ENCODE data around the gene SMCHD1.
"Not testable (repeated sequence)": the region's sequence is repeated elsewhere in the genome, so short reads cannot be mapped to it uniquely, and the experiment has no call there.

Gene SMCHD1

GRCh38 chr18:2845172-2845571 lies 189.6 kb downstream of the SMCHD1 start:
- DNase-seq (ENCODE audit: low read depth), result no peak
- H3K4me3 ChIP-seq (ENCODE audit: low read depth, low read length), result no peak overlapping the region

GRCh38 chr18:2846636-2847316 lies 191.2 kb downstream of the SMCHD1 start, which contains the start of gene EMILIN2:
Gene EMILIN2, plus strand, starts transcription at chr18:2847006. Its CDS starts 183 bp downstream, at chr18:2847189.
- H3K4me3 ChIP-seq (ENCODE audit: low read depth, low read length), result peak within 1 kb of the TSS; percentile 62
- no peak for DNase-seq (ENCODE audit: low read depth)

GRCh38 chr18:2847317-2848246 lies 192.1 kb downstream of the SMCHD1 start:
- DNase-seq (ENCODE audit: low read depth), result no peak
- peak overlapping the region; percentile 62 for H3K4me3 ChIP-seq (ENCODE audit: low read depth, low read length)

- H3K4me3 ChIP-seq (ENCODE audit: low read depth, low read length), result peak overlapping the region; percentile 62
- DNase-seq (ENCODE audit: low read depth), result no peak
These were observed 193.0 kb downstream of the SMCHD1 start for GRCh38 chr18:2848247-2849246.

DNA sequence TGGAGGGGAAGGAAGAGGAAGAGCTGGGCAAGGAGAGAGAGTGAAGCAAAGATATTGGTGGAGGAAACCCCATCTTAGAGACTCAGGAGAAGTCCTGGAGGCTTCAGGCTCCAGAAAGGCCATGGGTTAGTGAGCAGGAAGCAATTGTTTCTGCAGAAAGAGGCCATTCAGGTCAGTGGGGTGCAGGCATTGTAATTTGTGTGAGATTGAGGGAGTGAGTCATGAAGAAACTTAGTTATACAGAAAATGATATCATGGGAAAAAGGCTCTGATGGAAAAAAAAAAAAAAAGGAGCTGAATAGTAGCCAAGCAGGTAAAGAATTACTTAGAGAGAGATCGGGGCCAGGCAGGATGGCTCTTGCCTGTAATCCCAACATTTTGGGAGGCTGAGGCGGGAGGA lies 195.3 kb downstream of the SMCHD1 start:
- H3K4me3 ChIP-seq (ENCODE audit: low read depth, low read length), result no peak overlapping the region
- DNase-seq (ENCODE audit: low read depth), result no peak

GRCh38 chr18:2851771-2852170 lies 196.2 kb downstream of the SMCHD1 start:
- H3K4me3 ChIP-seq (ENCODE audit: low read depth, low read length), result no peak overlapping the region
- DNase-seq (ENCODE audit: low read depth), result no peak

DNA sequence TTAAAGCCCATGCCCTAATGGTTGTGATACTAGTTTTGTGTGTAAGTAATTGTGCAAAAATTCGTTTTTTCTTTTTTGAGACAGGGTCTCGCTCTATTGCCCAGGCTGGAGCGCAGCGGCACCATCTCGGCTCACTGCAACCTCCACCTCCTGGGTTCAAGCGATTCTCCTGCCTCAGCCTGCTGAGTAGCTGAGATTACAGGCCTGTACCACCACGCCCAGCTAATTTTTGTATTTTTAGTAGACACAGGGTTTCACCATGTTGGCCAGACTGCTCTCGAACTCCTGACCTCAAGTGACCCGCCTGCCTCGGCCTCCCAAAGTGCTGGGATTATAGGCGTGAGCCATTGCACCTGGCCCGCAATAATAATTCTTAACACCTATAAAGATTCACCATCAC lies 196.9 kb downstream of the SMCHD1 start:
- DNase-seq (ENCODE audit: low read depth); H3K4me3 ChIP-seq (ENCODE audit: low read depth, low read length): not testable (repeated sequence)

DNA sequence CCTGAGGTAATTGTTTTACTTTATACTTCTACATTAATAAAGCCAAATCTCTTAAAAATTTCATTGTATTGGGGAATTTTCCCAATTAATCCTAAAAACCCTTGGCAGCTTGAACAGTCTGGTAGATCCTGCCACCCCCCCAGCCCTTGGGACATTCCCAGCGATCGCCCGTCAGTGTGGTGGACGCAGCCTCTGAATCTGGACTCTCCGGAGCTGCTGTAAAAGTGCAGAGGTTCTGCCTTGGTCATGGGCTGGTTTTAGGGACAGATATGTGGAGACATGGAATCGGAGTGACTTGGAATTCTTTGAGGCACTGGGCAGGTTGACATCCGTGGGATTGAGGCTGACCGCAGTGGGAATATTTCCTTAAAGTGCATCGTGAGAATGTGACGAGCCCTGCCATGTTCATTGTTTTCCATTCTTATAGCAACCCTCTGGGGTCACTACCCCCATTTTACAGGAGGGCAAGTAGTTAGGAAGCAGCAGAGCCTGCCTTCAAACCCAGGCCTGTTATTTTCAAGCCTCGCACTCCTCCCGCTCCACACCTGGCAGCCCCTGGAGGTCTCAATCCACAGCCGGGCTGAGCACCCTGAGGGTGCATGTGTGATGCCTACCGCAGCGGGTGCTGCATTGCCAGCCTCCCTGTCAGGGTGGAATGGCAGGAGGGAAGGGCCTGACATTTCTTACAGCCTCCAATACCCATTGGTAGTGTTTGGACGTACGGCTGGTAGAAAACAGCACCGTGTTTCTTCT lies 197.8 kb downstream of the SMCHD1 start:
- no peak for DNase-seq (ENCODE audit: low read depth)
- H3K4me3 ChIP-seq (ENCODE audit: low read depth, low read length), result no peak overlapping the region

DNA sequence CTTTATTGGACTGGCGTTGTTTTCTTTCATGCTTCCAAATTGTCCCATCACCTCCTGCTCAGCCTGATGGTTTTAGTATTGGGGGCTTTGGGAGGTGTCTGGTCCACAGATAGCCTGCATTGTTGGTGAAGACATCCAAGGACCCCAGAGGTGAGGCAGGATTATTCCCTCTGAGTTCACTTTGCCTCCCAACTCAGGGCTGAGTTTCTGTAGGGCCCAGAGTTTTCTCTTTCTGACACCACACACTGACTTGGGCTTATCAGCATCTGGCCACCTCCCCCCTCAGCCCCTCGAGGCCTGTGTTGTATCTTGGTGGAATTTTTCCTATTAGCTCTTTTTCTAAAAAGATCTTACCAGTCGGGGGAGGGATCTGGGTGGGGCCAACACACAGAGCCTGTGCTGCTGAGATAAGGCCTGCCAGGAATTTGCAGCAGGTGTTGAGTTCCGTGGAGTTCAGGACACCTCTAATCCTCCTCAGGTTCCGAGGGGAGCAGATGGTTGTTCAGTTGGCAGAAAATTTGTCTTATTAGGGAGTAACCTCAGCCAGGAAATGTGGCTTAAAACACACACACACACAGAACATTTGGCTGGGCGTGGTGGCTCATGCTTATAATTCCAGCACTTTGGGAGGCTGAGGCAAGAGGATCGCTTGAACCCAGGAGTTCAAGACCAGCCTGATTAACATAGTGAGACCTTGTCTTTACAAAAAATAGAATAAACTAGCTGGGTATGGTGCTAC lies 198.6 kb downstream of the SMCHD1 start:
- no peak for DNase-seq (ENCODE audit: low read depth)
- no peak overlapping the region for H3K4me3 ChIP-seq (ENCODE audit: low read depth, low read length)
